GM18520 (cell line): ENCODE measurements around the gene SLC40A1.

ENCODE experiments used
- ATAC-seq: cut with Tn5 transposase; IDR thresholded peaks from one replicate; pipeline ENCODE4 v1.9.1; 2021; ENCODE audit not compliant: unreplicated experiment

The SLC40A1 gene, protein sequence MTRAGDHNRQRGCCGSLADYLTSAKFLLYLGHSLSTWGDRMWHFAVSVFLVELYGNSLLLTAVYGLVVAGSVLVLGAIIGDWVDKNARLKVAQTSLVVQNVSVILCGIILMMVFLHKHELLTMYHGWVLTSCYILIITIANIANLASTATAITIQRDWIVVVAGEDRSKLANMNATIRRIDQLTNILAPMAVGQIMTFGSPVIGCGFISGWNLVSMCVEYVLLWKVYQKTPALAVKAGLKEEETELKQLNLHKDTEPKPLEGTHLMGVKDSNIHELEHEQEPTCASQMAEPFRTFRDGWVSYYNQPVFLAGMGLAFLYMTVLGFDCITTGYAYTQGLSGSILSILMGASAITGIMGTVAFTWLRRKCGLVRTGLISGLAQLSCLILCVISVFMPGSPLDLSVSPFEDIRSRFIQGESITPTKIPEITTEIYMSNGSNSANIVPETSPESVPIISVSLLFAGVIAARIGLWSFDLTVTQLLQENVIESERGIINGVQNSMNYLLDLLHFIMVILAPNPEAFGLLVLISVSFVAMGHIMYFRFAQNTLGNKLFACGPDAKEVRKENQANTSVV

DNA sequence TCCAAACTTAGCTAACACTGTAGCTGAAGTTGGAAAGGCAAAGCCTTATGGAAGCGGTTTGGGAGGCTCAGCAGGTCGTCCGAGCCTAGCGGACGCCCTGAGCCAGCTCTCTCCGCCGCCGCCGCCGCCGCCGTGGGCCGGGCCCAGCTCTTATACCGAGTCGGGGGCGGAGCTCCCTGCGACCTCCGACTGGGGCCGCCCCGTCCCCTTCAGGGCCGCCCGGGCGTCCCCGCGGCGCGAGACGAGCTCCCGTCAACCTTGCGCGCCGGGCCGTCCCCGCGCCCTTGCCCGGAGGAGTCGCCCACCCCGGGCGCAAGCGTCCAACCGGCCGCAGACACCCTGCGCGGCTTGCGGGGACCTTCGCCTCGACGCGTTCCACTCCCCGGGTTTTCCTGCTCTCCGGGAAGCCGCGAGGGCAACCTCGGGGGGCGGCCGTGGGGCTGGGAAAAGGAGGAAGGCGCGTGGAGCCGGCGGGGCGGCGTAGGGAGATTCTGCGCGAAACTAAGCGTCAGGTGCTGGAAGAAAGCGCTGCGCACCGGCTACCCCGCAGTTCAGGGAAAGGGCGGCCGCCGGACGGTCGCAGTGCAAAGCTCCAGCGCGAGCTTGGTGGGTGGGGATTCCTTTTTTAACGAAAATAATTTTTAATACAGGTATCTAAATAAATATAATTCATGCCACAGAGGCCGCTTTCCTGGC is at the start of gene SLC40A1:
Gene SLC40A1 (minus strand): TSS at position 129 of the 696 bp plus-strand sequence. CDS start 326 bp downstream, outside the sequence.
- ATAC-seq, result no peak

GRCh38 chr2:189629531-189630453 is 49.2 kb upstream of the SLC40A1 start:
- ATAC-seq, result no peak

DNA sequence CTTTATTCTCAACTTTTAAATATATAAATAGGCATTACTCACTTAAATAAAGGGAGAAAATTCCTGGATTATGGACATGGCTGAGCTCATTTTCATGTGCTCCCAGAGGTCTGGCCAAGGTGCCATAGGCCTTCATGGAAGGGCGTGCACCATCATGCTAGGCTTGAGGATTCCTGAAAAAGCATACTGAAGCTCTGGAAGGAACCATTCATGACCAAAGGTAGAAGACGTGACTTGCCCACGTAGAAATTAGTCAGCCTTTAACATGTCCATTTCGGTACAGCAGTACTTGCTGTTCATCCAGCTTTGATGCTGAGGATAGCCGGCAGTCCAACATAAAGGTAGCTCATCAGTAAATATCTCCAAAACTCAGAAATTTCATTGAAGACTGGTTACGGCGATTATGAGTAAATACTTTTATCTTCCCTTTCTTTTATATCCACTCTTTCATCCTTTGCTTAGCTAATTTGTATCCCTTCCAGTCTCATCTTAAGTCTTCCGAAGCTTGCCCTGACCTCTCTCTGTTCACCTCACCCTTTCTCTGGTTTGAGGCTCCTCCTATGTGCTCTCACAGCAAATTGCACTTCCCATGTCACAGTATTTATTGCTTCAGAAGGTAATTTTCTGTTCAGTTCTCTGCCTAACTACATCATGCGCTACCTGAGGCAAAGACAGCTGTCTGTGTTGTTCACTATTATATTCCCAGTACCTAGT is 48.4 kb upstream of the SLC40A1 start:
- ATAC-seq, result no peak

DNA sequence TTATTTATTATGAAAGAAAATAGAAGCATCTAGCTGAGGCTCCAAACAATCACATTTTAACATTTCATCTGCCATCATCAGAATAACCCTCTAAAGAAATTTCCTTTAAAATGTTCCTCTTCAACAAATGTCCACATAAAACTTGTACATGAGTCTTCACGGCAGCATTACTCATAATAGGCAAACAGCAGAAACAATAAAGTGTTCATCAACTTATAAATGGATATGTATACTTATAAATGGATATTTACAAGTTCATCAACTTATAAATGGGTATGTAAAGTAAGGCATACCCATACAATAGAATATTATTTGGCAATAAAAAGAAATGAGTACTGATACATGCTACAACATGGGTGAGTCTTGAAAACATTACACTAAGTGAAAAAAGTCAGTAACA is 47.2 kb upstream of the SLC40A1 start:
- no peak for ATAC-seq

DNA sequence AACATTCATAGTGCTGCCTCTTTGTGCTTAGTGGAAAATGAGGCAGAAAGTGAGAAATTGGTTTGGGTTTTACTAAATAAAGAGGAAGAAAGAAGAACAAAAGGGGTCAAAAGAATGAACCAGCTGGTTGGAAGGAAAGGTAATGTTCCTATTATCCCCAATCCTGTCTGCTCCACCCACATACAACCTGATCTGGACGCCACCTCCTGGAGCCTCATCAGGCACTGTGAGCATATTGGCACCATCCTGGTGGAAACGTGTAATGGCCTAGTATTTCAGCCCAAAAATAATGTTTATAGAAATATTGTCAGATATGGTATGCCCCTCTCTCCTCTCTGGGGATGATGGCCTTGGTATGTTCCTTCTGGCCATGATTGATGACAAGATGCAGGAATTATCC is 45.0 kb upstream of the SLC40A1 start:
- ATAC-seq, result no peak

DNA sequence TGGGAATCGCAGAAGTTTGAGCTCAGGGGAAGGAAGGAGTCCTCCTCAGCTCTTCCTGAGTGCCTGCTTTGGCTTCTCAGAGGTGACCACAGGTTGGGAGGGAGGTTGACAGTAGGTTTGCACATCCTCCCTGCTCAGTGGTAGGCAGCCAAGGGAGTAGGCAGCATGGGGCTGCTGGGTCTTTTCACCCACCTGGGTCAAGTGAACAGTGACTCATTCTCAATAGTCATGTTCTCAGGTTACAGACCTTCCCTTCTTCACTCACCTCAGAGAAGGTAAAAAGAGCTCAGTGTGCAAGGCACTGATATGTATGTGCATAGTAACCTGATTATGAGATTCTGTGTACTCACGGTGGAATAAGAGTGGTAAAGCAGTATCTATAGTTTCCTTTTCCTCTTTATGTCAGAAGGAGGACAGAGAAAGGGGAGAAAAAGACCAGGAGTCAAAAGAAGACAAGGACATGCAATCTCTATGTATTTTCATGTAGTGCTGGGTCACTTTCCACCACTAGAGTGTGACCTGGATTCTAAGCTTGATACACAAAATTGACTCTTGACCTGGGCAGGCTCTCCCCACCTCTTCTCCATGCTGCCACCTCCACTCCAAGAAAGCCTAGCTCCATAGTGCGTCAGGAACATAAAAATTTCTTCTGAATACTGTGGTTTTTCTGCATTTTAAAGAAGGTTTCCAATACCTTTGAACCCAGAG is 44.2 kb upstream of the SLC40A1 start:
- no peak for ATAC-seq

- ATAC-seq, result no peak
These were observed 42.5 kb upstream of the SLC40A1 start for GRCh38 chr2:189623049-189623448.

DNA sequence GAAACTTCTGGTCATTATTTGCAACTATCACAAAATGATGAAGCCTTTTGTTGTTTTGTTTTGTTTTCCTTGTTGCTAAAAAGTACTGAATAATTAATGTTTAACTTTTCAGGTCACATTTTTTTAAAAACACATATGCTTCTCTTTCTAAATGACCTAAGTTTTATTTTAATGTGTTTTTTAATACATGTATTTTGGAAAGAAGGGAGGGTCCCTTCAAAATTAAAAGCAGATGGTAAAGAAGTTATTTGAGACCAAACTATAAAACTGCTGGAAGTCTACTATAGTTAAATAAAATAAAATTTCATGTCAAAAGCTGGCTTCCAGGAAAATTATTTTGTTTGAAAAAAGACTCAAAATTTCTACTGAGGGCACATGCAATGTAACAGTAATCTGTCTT is 41.2 kb upstream of the SLC40A1 start:
- ATAC-seq, result no peak

GRCh38 chr2:189618197-189618596 is 37.6 kb upstream of the SLC40A1 start:
- no peak for ATAC-seq

DNA sequence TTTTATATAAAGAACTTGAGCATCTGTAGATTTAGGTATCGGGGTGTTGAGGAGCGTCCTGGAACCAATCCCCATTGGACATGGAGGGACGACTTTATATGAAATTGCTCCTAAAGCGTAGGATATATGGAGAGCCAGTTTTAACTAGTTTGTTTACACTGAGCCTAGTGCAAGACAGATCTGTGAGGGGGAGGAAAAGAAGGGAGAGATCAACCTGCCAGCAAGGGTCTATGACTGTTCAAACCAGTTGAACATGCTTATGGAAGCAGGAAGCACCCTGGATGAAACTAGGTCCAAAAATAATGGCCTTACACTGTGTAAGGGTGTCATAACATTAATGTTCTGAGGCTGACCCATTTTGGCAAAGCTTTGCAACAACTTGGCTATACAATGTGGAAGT is 34.0 kb upstream of the SLC40A1 start:
- ATAC-seq, result no peak

DNA sequence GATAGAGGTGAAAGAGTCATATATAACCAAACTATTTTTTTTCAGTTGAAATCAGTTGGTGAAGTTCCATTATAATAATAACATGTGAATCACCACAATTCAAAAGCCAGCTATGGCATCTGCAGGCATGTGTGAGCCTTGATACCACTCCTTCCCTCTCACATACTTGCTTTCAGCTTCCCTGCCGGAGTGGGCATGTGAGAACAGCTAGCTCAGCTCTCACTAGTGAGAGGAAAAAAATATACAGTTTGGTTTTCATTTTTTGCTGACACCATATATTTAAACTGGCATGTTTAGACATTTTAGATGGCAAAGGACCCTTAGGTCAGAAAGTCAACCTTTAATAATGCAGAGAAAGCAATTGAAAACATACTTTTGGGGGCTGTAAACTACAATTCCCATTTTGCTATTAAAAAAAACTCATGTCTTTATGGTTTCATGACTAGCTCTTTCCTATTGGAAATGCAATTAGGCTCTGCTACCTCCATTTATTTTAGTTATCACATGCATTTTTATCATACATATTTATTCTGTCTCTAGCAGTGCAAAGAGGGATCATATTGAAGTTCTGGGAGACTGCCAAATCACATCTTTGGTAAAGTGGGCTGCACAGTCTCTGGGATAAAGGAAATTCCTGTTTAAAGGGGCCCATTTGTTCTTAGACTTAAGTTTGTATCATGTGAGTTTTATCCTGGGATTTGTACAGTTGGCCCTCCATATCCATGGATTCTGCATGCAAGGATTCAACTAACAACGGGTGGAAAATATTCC is 33.2 kb upstream of the SLC40A1 start:
- no peak for ATAC-seq

- no peak for ATAC-seq
These were observed 32.6 kb upstream of the SLC40A1 start for GRCh38 chr2:189613077-189613636.

GRCh38 chr2:189610700-189611099 is 30.1 kb upstream of the SLC40A1 start:
- ATAC-seq, result no peak

DNA sequence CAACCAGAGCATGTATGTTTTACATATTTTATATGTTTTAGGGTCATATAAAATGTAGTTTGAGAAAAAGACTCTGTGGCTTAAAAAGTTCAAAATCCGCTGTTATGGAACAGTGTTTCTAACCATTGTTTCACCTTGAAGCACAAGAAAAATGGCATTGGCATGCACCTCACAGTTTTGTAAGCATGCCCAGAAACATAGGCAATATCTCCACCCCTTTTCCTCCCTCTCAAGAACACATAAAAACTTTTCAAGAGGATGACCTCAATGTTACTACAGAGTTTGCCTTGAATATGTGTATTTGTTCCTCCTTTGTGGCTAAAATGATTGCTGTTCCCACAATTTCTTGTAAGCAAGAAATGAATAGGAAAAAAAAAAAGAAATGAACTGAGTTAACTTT is 29.3 kb upstream of the SLC40A1 start:
- ATAC-seq, result no peak

GRCh38 chr2:189609423-189609816 is 28.8 kb upstream of the SLC40A1 start:
- no peak for ATAC-seq

DNA sequence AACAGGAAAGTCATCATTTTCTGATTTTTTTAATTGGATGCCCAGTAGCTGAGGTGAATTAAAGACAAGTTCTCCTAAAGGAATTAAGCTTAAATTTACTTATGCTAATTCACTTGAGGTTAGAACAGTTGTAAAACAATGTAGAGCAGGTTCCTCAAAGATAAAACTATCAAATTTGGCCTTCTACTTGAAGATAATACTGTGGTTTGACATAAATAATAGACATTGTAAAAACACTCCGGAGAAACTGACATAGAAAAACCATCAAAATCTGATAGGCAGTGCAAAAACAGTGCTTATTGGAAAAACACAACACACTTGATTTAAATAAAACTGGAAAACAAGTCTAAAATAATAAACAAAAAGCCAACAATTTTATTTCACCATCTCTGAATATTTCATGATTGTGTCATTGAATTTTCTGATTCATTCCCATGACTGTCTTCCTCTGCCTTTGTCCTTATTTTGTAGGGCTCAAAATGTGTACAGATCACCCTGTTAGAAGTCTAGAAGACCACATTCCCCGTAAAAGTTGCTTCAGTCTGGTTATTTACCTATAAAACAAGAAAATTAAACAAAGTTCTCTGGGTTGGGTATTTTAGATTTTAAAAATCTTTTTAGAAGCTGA is 28.3 kb upstream of the SLC40A1 start:
- no peak for ATAC-seq

DNA sequence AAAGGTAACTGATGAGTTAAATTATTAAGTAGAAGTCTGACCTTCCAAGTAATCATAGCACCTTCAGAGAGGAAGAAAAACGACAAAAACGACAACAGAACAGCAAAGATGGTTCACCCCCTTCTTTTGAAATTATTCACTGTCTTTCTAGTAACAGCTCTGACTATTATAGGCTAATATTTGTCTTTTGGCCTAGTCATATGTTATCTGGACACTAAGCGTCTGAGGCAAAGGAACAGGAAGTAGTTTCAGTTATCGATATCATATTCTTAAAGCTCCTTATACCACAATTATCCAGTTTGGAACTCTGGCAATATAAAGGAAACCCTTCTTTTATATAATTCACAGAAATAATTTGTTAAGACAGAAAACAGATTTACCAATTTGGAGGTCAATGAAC is 27.6 kb upstream of the SLC40A1 start:
- no peak for ATAC-seq

GRCh38 chr2:189602233-189602632 is 21.6 kb upstream of the SLC40A1 start:
- ATAC-seq, result no peak
